Sigmoid colon (tissue), 7 donors: ENCODE measurements around the gene MAP1S. TPM values are rescaled to one million over a fixed set of nuclear protein-coding genes. Genes with fewer than 3 reads are reported as not detected.
"Not testable (repeated sequence)": the region's sequence is repeated elsewhere in the genome, so short reads cannot be mapped to it uniquely, and the experiment has no call there.

ENCODE experiments used
- DNase-seq: peaks from one replicate; pipeline ENCODE4 v3.0.0-alpha.2; 2019
- H3K27ac ChIP-seq, 4 donors: fragments of 200-600 bp; sonication (generic); one replicate each; pipeline ENCODE4 v1.5.1; 2016 to 2019; ENCODE audit warnings: mild to moderate bottlenecking in 1 of 4
- H3K27me3 ChIP-seq, 3 donors: fragments of 200-600 bp; sonication (generic); one replicate each; pipeline ENCODE4 v1.5.1; 2019; ENCODE audit warnings: mild to moderate bottlenecking in 1 of 3
- H3K36me3 ChIP-seq, 4 donors: fragments of 200-600 bp; sonication (generic); one replicate each; pipeline ENCODE4 v1.5.1; 2016 to 2019
- H3K4me1 ChIP-seq, 4 donors: fragments of 200-600 bp; sonication (generic); one replicate each; pipeline ENCODE4 v1.5.1; 2017 to 2019
- H3K4me3 ChIP-seq, 4 donors: fragments of 200-600 bp; sonication (generic); one replicate each; pipeline ENCODE4 v1.5.1; 2017 to 2019; ENCODE audit warnings: mild to moderate bottlenecking in 2 of 4, moderate library complexity in 1 of 4
- H3K9me3 ChIP-seq, 4 donors: fragments of 200-600 bp in 3 of 4; sonication (generic) in 3 of 4; one replicate each; pipeline versions ENCODE4 v1.5.1 to v1.6.1; 2013 to 2019
- CTCF ChIP-seq, 4 experiments: fragments of 450-650 bp in 3 of 4; fragments of 200-600 bp in 1 of 4; IDR thresholded peaks; one replicate each; pipeline ENCODE4 v1.5.1; 2016 to 2019; ENCODE audit warnings: antibody characterized with exemption in 4 of 4, mild to moderate bottlenecking in 3 of 4, moderate library complexity in 2 of 4
- EP300 ChIP-seq, 4 donors: sonication (generic); formaldehyde crosslinking; IDR thresholded peaks; one replicate each; pipeline ENCODE4 v1.6.1; 2017; ENCODE audit warnings: antibody characterized with exemption in 4 of 4
- POLR2A ChIP-seq, 2 donors: fragments of 450-650 bp; IDR thresholded peaks; one replicate each; pipeline ENCODE4 v1.6.1; 2016; ENCODE audit warnings: antibody characterized with exemption in 2 of 2, mild to moderate bottlenecking in 2 of 2, moderate library complexity in 2 of 2
- POLR2AphosphoS5 ChIP-seq, 4 donors: sonication (generic); formaldehyde crosslinking; IDR thresholded peaks; one replicate each; pipeline ENCODE4 v1.6.1; 2017; ENCODE audit warnings: antibody characterized with exemption in 4 of 4
- WGBS, 2 donors: extraction: QIAGEN DNeasy Blood & Tissue Kit; methylation state at CpG; one replicate each; pipeline ENCODE4 v1.1.7; 2013; 5-methylcytosine and 5-hydroxymethylcytosine counted together
- intact Hi-C: fragments of 100-400 bp; cut with DNase I; formaldehyde crosslinking; loops from one replicate; pipeline ENCODE4 v1.15.1; 2023
- polyA plus RNA-seq, 3 donors: library from polyadenylated mRNA; stranded (reverse); fragments of 200-250 nt; gene quantifications; one replicate each; pipeline ENCODE4 v1.2.3, GENCODE V29; 2013
- total RNA-seq, 4 donors: library from RNA; depleted of rRNA; stranded (reverse); fragments of >200 nt; gene quantifications; one replicate each; pipeline ENCODE4 v1.1.0, GENCODE V29; 2016
- donor health status: healthy with polysubstance abuse.
- donor health status: Bipolar disorder and iron deficiency.
- donor health status: healthy.

Gene MAP1S
- total and polyA plus RNA-seq, 7 donors = 13.3 to 35.8 (median 15.7) TPM

- H3K9me3 ChIP-seq = no peaks in the 10 kb centered on the region
- TF ChIP-seq CTCF (IDR thresholded peaks at IDR 0.05) (no peak), POLR2AphosphoS5 (IDR thresholded peaks at IDR 0.05) (no peak), POLR2A (IDR thresholded peaks at IDR 0.05) (no peak), EP300 (IDR thresholded peaks at IDR 0.05) (no peak)
- no peaks in the 10 kb centered on the region for H3K36me3 ChIP-seq
- DNase-seq = no peak
- peaks cover 0 to 12% (median 7%) of the 10 kb centered on the region in 4 donors for H3K4me1 ChIP-seq
- intact Hi-C loops = no loop called here
- peak overlapping the region in 2 of 4 donors; percentile 0 to 20 for H3K4me3 ChIP-seq
- 16 to 45% methylated on average over 25 of the region's 25 CpGs for WGBS, 2 donors
- no peak overlapping the region for H3K27ac ChIP-seq
- peaks cover 7 to 81% (median 27%) of the 10 kb centered on the region in 3 donors for H3K27me3 ChIP-seq
These were observed 60.0 kb downstream of the MAP1S start for GRCh38 chr19:17778968-17779929.

- TF ChIP-seq CTCF (IDR thresholded peaks at IDR 0.05) (no peak), POLR2A (IDR thresholded peaks at IDR 0.05) (no peak), POLR2AphosphoS5 (IDR thresholded peaks at IDR 0.05) (no peak), EP300 (IDR thresholded peaks at IDR 0.05) (no peak)
- Histone ChIP-seq H3K9me3 (no peaks in the 10 kb centered on the region), H3K36me3 (no peaks in the 10 kb centered on the region), H3K4me3 (no peak overlapping the region), H3K4me1 (peaks cover 0 to 13% (median 7%) of the 10 kb centered on the region in 4 donors), H3K27ac (no peak overlapping the region), H3K27me3 (peaks cover 7 to 75% (median 27%) of the 10 kb centered on the region in 3 donors)
- WGBS, 2 donors = 96 to 100% methylated on average over 2 of the region's 2 CpGs
- no peak for DNase-seq
- intact Hi-C loops = loop anchor here (5.0 kb wide), 1 partner anchor 78 kb away; no protein-coding TSS in a partner anchor
These were observed 61.5 kb downstream of the MAP1S start for GRCh38 chr19:17780781-17781180.

GRCh38 chr19:17783721-17784120 is 64.4 kb downstream of the MAP1S start:
- H3K27me3 ChIP-seq = peaks cover 4 to 46% (median 17%) of the 10 kb centered on the region in 3 donors
- WGBS, 2 donors = 65 to 88% methylated on average over 5 of the region's 5 CpGs
- H3K9me3 ChIP-seq, H3K36me3 ChIP-seq, H3K4me1 ChIP-seq, H3K4me3 ChIP-seq, DNase-seq, H3K27ac ChIP-seq: not testable (repeated sequence)
- intact Hi-C loops = loop anchor here (5.0 kb wide), 1 partner anchor 81 kb away; no protein-coding TSS in a partner anchor

Other genes starting within 250 kb of the MAP1S start
- 10 to 100 TPM; 13.2 to 23.8 (median 15.9) TPM for gene SLC27A1, start 249.0 kb upstream of the MAP1S start, total RNA-seq
- gene SLC27A1, start 249.0 kb upstream of the MAP1S start, polyA plus RNA-seq = 1 to 10 TPM in 2 of 3 donors, under 1 TPM in 1; 0.69 to 8.8 (median 3.6) TPM
- gene PGLS, start 207.8 kb upstream of the MAP1S start, total RNA-seq = 10 to 100 TPM; 27.8 to 54.6 (median 47.2) TPM
- 100 to 1,000 TPM; 103 to 122 (median 115) TPM for gene PGLS, start 207.8 kb upstream of the MAP1S start, polyA plus RNA-seq
- gene COLGALT1, start 163.8 kb upstream of the MAP1S start, total RNA-seq = 10 to 100 TPM; 49.6 to 62.3 (median 53.5) TPM
- gene COLGALT1, start 163.8 kb upstream of the MAP1S start, polyA plus RNA-seq = 10 to 100 TPM in 2 of 3 donors, 1 to 10 TPM in 1; 7.8 to 59.8 (median 15.5) TPM
- under 1 TPM; 0.16 to 0.83 (median 0.70) TPM for gene UNC13A, start 31.1 kb upstream of the MAP1S start, total RNA-seq
- gene UNC13A, start 31.1 kb upstream of the MAP1S start, polyA plus RNA-seq = under 1 TPM; under 0.01 to 0.60 (median 0.23) TPM
- 1 to 10 TPM; 1.8 to 5.8 (median 4.4) TPM for gene FCHO1, start 32.0 kb downstream of the MAP1S start, total RNA-seq
- gene FCHO1, start 32.0 kb downstream of the MAP1S start, polyA plus RNA-seq = 10 to 100 TPM in 1 of 3 donors, 1 to 10 TPM in 2; 1.2 to 14.4 (median 2.5) TPM
- gene B3GNT3, start 75.7 kb downstream of the MAP1S start, total RNA-seq = under 1 TPM in 1 of 4 donors, not detected in 3; 0.55 TPM
- 10 to 100 TPM; 20.4 to 72.3 (median 35.4) TPM for gene B3GNT3, start 75.7 kb downstream of the MAP1S start, polyA plus RNA-seq
- gene INSL3, start 102.0 kb downstream of the MAP1S start, total RNA-seq = not detected
- under 1 TPM in 1 of 3 donors, not detected in 2; 0.85 TPM for gene INSL3, start 102.0 kb downstream of the MAP1S start, polyA plus RNA-seq
- 1 to 10 TPM; 1.4 to 4.3 (median 1.7) TPM for gene JAK3, start 128.5 kb downstream of the MAP1S start, total RNA-seq
- gene JAK3, start 128.5 kb downstream of the MAP1S start, polyA plus RNA-seq = 10 to 100 TPM in 1 of 3 donors, 1 to 10 TPM in 1, under 1 TPM in 1; 0.46 to 22.0 (median 1.2) TPM
- 1,000 to 10,000 TPM; 1,686 to 2,372 (median 2,021) TPM for gene RPL18A, start 140.4 kb downstream of the MAP1S start, total RNA-seq
- gene RPL18A, start 140.4 kb downstream of the MAP1S start, polyA plus RNA-seq = 1,000 to 10,000 TPM; 3,119 to 3,945 (median 3,295) TPM
- gene SLC5A5, start 152.5 kb downstream of the MAP1S start, total RNA-seq = not detected
- gene SLC5A5, start 152.5 kb downstream of the MAP1S start, polyA plus RNA-seq = under 1 TPM in 2 of 3 donors, not detected in 1; 0.13 to 0.60 TPM
- 10 to 100 TPM; 52.8 to 86.4 (median 73.1) TPM for gene CCDC124, start 213.5 kb downstream of the MAP1S start, total RNA-seq
- gene CCDC124, start 213.5 kb downstream of the MAP1S start, polyA plus RNA-seq = 100 to 1,000 TPM in 1 of 3 donors, 10 to 100 TPM in 2; 72.8 to 126 (median 99.1) TPM
- under 1 TPM in 2 of 4 donors, not detected in 2; 0.33 to 0.55 TPM for gene KCNN1, start 247.6 kb downstream of the MAP1S start, total RNA-seq
- gene KCNN1, start 247.6 kb downstream of the MAP1S start, polyA plus RNA-seq = under 1 TPM in 1 of 3 donors, not detected in 2; 0.17 TPM